ENCODE results near the gene HOPX.

DNA sequence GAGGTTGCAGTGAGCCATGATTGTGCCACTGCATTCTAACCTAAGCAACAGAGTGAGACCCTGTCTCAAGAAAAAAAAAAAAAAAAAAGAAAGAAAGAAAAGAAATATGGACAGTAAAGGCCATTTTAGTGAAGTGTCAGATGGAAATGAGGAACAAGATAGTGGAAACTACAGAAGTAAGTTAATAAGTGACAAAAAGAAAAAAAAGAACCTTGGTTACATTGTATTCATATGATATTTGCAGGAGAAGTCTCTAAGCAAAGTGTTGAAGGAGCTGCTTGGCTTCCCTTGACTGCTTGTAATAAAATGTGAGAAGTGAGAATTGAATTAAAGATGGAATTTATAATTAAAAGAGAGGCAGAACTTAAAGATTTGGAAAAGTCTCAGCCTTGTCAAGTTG is 73.2 kb downstream of the HOPX start:
- TF ChIP-seq POLR2AphosphoS5 (IDR thresholded peaks at IDR 0.05; ENCODE audit: low read depth, low read length) (no peak), SIN3A (IDR thresholded peaks at IDR 0.05; ENCODE audit: borderline replicate concordance, insufficient read depth, low read length) (no peak), TAF1 (IDR thresholded peaks at IDR 0.05; ENCODE audit: borderline replicate concordance, insufficient read depth, low read length) (no peak), FOXP2 (optimal IDR thresholded peaks at IDR 0.05; ENCODE audit: borderline replicate concordance, extremely low read depth, extremely low read length, insufficient read depth) (no peak)
- TF ChIP-seq, protein P1, sequence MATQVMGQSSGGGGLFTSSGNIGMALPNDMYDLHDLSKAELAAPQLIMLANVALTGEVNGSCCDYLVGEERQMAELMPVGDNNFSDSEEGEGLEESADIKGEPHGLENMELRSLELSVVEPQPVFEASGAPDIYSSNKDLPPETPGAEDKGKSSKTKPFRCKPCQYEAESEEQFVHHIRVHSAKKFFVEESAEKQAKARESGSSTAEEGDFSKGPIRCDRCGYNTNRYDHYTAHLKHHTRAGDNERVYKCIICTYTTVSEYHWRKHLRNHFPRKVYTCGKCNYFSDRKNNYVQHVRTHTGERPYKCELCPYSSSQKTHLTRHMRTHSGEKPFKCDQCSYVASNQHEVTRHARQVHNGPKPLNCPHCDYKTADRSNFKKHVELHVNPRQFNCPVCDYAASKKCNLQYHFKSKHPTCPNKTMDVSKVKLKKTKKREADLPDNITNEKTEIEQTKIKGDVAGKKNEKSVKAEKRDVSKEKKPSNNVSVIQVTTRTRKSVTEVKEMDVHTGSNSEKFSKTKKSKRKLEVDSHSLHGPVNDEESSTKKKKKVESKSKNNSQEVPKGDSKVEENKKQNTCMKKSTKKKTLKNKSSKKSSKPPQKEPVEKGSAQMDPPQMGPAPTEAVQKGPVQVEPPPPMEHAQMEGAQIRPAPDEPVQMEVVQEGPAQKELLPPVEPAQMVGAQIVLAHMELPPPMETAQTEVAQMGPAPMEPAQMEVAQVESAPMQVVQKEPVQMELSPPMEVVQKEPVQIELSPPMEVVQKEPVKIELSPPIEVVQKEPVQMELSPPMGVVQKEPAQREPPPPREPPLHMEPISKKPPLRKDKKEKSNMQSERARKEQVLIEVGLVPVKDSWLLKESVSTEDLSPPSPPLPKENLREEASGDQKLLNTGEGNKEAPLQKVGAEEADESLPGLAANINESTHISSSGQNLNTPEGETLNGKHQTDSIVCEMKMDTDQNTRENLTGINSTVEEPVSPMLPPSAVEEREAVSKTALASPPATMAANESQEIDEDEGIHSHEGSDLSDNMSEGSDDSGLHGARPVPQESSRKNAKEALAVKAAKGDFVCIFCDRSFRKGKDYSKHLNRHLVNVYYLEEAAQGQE (IDR thresholded peaks at IDR 0.05; ENCODE audit: insufficient read depth in 1 of 2, low read depth in 2 of 2, low read length in 2 of 2): no peak
